ENCODE measurements around the gene TEKT3.

Gene TEKT3

DNA sequence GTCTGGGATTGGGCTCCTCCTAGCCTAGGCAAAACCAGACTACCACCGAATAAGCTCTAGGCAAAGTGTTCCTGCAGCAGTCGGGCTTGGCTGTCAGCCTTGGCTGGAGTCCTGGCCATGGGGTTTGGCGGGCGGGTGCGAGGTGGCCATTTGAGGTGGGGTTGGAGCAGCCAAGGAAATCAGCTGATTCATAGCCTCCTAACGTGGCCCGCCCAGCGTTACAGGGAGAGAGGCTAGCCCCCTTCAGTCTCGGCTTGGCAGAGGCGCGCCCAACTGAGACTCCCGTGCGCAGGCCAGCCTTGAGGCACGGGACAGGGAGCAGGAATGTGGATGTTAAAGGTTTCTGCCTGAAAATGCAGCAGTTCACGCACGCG lies 78.2 kb downstream of the TEKT3 start:
- no peak for DNase-seq

DNA sequence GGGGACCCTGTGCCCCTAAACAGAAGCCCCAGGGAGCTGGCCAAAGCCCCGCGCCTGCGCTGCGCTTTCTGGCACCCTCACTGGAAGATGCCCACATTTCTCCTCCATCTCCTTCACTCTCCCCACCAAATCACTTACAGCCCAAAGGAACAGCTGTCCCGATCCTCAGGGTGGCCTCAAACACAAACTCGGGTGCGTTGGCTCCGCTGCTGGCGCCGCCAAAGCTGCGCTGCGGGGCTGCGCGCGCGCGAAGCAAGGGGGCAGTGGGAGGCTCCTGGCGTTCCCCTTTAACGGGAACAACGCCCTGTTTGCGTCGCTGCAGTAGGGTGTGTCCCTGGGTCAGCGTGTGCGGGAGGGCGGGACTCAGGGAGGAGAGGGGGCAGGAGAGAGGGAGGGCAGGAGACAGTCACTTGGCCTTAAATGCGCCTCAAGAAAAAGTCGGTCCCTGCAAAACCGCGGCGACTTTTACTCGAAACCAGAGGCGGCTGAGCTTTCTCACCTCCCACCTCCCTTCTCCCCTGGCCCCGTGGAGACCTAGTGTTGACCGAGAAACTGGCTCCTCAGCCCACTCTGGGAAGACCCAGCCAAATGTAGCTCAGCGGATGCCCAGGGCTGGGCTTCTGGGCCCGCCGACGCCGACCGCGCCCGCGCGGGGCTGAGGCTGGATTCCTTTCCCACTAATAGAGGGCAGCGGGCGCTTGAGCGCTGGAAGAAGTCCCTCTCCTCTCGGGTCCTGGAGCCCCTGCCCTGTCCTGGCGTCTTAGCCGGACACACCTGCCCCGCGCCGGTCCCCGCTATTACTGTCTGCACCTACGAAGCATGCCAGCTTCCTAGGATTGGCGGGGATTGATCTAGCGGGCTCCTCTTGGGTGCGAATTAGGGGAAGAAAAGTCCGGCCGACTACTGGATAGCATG lies 78.8 kb downstream of the TEKT3 start:
- DNase-seq: no peak

DNA sequence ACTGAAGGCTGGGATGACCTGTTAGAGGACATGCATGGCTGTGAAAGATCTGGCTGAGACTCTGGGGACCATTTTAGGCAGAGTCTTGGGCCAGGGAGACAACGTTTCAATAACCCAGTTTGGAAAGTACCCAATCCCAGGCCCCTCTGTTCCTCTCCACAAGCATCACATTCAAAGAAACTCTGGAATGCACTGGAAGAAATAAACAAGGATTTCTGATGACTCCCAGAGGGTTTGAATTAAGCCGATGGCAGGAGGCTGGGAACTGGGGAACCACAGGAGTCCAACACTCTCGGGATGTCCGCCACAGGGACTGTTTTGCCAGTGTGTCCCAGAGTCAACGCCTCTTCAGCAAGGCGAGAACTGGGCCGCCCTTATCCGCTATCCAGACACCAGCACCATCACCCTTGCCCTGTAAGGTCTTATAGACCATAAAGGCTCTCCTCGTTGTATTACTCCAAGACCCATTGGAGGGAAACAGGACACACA lies 79.6 kb downstream of the TEKT3 start:
- no peak for DNase-seq

DNA sequence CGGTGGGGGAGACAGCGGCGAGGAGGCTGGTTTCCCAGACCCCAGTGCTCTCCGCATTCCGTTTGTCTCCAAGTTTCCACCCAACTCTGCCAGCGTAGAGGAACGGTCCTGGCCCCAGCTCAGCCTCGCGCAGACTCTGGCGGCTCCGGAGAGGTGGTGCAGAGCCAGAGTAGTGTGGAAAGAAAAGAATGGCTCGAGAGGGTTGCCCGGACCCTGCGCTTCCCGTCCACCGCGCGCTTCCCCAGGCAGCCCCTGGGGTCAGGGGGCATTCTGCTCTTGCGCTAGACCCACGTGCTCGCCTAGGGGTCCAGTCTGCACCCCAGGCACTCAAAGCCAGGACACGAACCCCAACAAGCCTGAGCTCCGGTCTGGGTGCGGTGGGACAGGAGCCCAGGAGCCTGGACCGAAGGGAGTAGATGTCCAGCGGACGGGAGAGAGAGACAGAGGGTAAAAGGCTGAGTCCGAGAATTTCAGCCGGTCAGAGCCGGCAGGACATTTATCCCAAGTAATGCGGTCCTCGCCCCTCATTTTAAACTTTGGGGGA lies 80.1 kb downstream of the TEKT3 start:
- no peak for DNase-seq

DNA sequence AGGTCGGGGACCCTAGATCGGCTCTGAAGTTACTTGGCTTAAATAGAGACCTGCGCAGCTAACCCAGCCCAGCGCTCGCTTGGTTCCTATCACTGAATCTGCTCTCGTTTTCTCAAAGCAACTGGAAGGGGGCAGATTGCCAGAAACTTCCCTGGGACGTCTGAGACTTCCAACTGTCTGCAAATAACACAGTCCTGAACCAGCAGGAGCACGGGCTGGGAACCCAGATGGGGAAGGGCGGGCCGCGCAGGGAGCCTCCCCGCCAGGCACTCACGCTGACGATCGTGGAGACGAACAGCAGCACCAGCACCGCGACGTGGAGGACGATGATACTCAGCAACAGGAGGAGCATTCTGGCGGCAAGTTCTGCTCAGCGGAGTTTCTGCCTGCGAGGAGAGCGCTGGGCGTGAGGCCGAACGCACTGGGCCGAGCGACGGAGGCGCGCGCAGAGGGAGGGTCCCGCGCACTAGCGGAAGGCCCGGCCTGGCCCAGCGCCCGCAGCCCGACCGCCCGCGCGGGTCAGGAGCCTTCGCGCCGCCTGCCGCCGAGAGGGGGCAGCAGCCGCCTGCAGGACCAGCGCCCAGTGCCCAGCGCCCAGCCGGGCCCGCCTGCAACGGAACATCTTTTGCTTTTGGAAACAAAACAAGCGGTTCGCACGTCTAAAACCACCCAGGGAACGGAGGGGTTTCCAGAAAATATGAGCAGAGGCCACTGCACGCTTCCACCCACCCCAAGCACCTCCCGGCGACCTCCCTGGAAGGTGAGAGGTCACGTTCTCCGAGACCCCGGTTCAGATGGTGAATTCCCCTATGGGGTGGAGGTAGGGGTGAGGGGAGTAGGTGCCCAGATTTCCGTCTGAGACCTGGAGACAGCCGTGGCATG lies 80.8 kb downstream of the TEKT3 start:
- peak; percentile 45 for DNase-seq

DNA sequence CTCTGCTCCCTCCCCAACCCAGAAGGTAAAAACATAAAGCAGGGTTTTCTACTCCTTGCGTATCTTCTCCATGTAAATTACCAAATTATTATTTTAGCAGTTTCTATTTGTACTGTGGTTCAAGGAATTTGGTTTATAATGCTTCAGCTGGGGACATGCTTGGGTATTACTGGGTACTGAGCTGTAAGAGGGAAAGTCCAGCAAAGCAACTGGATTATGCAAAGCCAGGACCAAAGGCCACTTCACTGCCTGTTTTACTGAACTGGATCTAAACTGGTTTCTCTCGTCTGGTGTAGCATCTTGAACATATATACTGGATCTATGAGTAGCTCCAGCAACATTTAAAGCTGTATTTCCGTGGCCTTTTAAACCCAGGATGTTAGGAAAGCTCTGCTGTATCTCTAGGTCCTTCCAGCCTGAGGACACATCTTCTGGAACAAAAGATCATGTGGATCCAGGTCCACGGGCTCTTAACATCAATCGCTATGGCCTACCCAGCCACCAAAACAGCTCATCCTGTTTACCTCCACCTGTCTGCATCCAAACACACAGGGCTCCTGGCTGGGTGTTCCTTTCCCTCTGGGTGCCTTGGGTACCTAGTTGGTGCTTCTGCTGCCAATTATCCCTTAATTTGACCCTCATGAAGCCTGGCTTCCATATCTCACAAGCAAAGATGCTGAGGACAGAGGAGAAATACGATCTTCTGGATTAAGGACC lies 83.4 kb downstream of the TEKT3 start:
- no peak for DNase-seq

DNA sequence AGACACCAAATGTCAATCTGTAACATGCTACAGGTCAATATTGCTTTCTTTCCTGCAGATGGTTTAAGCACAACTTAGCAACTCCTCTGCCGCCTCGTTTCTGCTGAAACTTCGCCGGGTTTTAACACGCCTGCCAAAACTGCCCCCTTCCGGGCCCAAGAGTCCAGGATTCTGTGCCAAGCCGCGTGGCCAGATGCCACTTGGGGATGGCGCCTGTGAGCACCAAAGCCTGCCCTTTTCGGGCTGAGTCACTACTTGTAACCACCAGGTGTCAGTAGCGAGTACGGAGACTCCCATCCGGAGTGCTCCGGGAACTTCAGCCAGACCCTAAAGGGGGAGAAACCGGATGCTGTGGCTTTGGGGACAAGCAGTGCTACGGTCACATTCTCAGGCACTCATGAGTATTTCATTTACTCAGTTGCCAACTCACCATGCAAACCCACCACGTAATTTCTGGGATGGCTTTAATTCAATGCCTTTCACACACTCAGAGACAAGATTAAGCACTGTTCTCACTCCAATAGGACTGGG lies 84.1 kb downstream of the TEKT3 start:
- DNase-seq: peak; percentile 63

DNA sequence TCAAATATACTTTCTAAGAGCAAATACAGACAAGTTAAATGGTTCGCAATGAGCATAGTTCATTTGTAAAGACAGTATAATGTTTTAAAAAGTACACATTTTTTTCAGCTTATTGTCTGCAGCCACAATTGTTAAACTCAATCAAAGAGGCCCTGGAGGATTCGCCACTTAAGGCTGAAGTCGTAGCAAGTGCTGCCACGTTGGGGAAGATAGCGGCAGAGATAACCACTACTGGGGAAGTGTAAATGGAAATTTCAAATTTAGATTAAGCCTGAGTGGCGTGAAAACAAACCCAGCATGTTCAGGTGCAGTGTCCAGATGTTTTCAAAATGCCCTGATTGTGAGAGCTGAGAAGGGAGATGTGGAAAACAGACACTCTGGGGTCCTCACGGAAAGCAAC lies 84.7 kb downstream of the TEKT3 start:
- DNase-seq: no peak

DNA sequence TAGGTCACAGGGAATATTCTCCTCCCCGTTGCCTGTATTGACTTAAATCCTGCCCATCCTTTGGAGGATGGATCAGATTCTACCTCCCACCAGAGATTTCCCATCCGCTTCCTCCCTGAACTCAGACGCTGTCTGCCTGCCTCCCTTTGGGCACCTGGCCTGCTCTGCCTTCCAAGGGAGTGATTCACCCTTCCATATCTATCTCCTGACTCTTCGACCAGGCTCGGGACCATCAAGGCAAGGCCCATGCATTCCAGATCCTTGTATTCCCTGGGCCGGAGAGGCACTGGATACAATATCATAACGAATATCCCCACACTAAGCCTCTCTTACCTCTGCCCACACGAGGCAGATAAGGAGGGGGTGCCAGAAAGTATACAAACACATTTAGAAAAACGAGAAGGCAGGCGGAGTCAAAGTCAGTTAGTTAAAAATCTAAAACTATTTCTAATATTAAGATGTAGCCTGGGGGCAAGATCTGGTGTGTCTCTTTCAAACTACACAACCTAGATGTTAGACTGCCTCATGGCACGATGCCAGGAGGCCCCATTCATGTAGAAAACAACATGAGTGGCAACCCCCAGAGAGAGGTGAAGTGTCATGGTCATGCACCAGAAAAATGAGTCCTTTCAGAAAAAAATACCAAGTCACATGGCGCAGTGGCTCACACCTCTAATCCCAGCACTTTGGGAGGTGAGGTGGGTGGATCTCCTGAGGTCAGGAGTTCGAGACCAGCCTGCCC lies 85.5 kb downstream of the TEKT3 start:
- DNase-seq: no peak
